Amygdala (tissue), 56 donors: Measurements from ENCODE around the gene HDAC8.
"Not testable (repeated sequence)": the region's sequence is repeated elsewhere in the genome, so short reads cannot be mapped to it uniquely, and the experiment has no call there.

Experiments
- DNase-seq, 56 donors: peaks; one replicate each; lab custom pipeline; 2025; lab: John Stamatoyannopoulos, UW

HDAC8 gene

GRCh38 chrX:72539822-72540221 lies 32.8 kb downstream of the HDAC8 start:
- no peak for DNase-seq

GRCh38 chrX:72536542-72536941 lies 36.1 kb downstream of the HDAC8 start:
- no peak for DNase-seq

GRCh38 chrX:72532366-72532765 lies 40.3 kb downstream of the HDAC8 start:
- no peak for DNase-seq

- DNase-seq: no peak
Observed at GRCh38 chrX:72526534-72527508, 45.8 kb downstream of the HDAC8 start.

- no peak for DNase-seq
Observed at GRCh38 chrX:72498782-72499181, 73.9 kb downstream of the HDAC8 start.

GRCh38 chrX:72495046-72495445 lies 77.6 kb downstream of the HDAC8 start:
- no peak for DNase-seq

- DNase-seq: no peak
Observed at GRCh38 chrX:72492499-72492898, 80.1 kb downstream of the HDAC8 start.

GRCh38 chrX:72490221-72490620 lies 82.4 kb downstream of the HDAC8 start:
- not testable (repeated sequence) for DNase-seq

GRCh38 chrX:72487661-72488060 lies 85.0 kb downstream of the HDAC8 start:
- no peak for DNase-seq

GRCh38 chrX:72479324-72480274 lies 93.0 kb downstream of the HDAC8 start:
- no peak for DNase-seq

- no peak for DNase-seq
Observed at GRCh38 chrX:72478853-72479252, 93.8 kb downstream of the HDAC8 start.

GRCh38 chrX:72478351-72478750 lies 94.3 kb downstream of the HDAC8 start:
- no peak for DNase-seq

GRCh38 chrX:72477781-72478181 lies 94.9 kb downstream of the HDAC8 start:
- no peak for DNase-seq

GRCh38 chrX:72477376-72477775 lies 95.3 kb downstream of the HDAC8 start:
- no peak for DNase-seq

GRCh38 chrX:72475952-72476668 lies 96.5 kb downstream of the HDAC8 start:
- DNase-seq: no peak

- DNase-seq: no peak
Observed at GRCh38 chrX:72475338-72475737, 97.3 kb downstream of the HDAC8 start.

GRCh38 chrX:72470532-72471223 lies 102.0 kb downstream of the HDAC8 start:
- DNase-seq: no peak

GRCh38 chrX:72470117-72470516 lies 102.5 kb downstream of the HDAC8 start:
- DNase-seq: no peak

- no peak for DNase-seq
Observed at GRCh38 chrX:72468607-72469006, 104.0 kb downstream of the HDAC8 start.

- no peak for DNase-seq
Observed at GRCh38 chrX:72467135-72467534, 105.5 kb downstream of the HDAC8 start.
